ENCODE measurements around the gene GHRL.
"Not testable (repeated sequence)": the region's sequence is repeated elsewhere in the genome, so short reads cannot be mapped to it uniquely, and the experiment has no call there.

GHRL gene

DNA sequence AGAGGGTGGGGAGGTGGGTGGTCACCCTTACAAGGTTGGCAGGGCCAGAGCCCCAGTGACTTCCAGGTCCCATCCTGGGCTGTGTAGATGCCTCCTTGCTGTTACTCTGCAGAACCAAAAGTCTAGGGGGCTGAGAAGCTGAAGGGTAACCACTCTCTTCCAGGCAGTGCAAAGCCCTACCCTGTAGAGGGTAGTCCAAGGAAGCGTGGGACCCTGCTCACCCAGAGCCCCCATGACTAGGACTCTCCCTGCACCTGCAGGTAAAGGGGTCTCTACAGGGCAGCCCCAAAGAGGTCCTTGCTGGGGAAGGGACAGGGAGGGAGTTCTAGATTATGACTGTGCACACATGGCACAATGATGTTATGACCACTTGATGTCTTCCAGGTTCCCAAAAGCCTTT, 14.2 kb downstream of the GHRL start:
- DNase-seq (ENCODE audit: low read depth in 1 of 2, low spot score in 1 of 2): no peak

DNA sequence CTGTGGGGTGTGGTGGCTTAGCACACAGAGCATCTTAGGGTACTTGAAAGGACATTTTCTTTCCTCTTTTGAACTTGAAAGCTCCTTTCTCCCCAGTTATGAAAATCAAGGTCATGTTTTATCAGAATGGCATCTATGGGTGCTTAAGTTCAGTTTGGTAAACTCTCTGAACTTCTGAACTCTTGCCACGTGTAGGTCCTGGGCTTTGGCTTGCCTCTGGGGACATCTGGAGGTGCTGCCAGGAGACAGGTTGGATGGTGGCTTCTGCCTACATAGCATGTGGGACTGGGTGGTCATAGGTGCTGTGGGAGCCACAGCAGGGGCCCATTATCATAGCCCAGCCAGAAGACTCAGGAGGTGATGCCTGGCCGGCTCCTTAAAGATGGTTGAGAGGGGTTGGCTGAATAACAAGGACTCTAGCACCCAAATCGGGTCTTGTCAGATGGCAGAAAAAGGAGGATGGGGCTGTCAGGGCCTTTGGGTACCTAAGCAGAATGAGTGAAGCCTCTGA, 15.6 kb downstream of the GHRL start:
- DNase-seq (ENCODE audit: low read depth in 1 of 2, low spot score in 1 of 2): no peak

GRCh38 chr3:10274601-10275000, 18.1 kb downstream of the GHRL start:
- DNase-seq (ENCODE audit: low read depth in 1 of 2, low spot score in 1 of 2): no peak

DNA sequence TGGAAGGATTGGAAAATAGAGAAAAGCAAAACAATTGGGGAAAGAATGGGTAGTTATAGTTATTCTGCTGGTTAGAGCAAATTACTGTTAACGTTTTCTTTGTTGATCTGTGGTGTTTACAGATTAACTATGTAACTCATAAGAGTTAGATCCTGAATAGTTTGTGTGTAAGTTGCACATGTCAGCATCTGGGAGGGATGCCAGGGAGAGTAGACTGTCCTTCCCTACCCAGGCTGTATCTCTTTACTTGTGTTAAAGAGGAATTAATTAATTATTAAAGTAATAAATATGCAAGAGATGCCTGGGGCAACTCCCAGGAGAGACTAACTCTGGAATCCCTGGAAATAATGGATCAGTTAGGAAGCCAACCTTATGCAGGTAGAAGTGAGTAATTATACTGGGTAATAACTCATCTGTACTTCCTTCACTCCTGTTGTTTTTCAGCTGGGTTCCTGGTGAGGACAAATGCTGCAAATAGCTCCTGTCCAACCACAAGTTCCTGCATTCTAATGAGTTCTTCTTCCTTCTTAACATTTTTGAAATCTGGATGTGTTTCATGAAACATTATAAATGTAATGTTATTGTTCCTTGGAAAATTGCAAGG, 18.9 kb downstream of the GHRL start:
- DNase-seq (ENCODE audit: low read depth in 1 of 2, low spot score in 1 of 2): no peak

- DNase-seq (ENCODE audit: low read depth in 1 of 2, low spot score in 1 of 2): no peak
Measured at GRCh38 chr3:10272977-10273376, 19.8 kb downstream of the GHRL start.

DNA sequence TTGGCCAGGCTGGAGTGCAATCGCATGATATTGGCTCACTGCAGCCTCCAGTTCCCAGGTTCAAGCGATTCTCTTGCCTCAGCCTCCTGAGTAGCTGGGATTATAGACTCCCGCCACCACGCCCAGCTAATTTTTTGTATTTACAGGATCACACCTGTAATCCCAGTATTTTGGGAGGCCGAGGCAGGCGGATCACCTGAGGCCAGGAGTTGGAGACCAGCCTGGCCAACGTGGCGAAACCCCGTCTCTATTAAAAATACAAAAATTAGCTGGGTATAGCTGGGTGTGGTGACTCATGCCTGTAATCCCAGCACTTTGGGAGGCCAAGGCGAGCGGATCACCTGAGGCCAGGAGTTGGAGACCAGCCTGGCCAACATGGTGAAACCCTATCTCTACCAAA, 20.3 kb downstream of the GHRL start:
- DNase-seq (ENCODE audit: low read depth in 1 of 2, low spot score in 1 of 2): not testable (repeated sequence)

DNA sequence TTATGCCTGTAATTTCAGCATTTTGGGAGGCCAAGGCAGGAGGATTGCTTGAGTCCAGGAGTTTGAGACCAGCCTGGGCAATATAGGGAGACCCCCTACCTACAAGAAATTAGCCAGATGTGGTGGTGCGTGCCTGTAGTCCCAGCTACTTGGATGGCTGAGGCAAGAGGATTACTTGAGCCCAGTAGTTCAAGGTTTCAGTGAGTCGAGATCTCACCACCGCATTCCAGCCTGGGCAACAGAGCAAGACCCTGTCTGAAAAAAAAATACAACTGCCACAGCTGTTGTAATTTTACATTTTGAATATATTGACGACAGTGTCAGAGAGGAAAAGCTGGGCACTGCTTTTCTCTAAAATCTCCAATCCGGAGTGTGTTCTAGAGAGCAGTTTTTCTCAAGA, 23.3 kb downstream of the GHRL start:
- DNase-seq (ENCODE audit: low read depth in 1 of 2, low spot score in 1 of 2): no peak

- no peak for DNase-seq (ENCODE audit: low read depth in 1 of 2, low spot score in 1 of 2)
Measured at GRCh38 chr3:10268930-10269329, 23.8 kb downstream of the GHRL start.

GRCh38 chr3:10268116-10268515, 24.6 kb downstream of the GHRL start:
- DNase-seq (ENCODE audit: low read depth in 1 of 2, low spot score in 1 of 2): no peak

GRCh38 chr3:10266936-10267335, 25.8 kb downstream of the GHRL start:
- not testable (repeated sequence) for DNase-seq (ENCODE audit: low read depth in 1 of 2, low spot score in 1 of 2)

DNA sequence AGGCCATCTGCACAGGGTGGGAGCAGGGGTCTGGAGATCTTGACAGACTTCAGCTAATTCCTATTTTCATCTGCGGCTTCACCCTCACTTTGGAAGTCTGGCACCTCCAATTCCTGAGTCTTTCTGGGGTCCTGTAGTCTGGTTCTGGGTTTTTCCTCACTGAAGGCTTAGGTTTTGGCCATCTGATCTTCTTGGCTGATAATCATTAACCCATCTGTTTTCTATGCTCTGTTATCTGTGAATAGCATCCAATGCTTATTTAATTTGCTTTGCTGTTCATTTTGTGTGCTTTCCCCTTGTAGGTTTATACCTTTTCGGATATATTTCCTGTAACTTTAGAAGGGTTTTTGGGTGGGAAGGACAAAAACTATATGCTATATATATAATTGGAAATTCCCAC, 26.9 kb downstream of the GHRL start:
- no peak for DNase-seq (ENCODE audit: low read depth in 1 of 2, low spot score in 1 of 2)

- peak; percentile 39 to 58 for DNase-seq (ENCODE audit: low read depth in 1 of 2, low spot score in 1 of 2)
Measured at GRCh38 chr3:10263646-10264363, 28.9 kb downstream of the GHRL start.

GRCh38 chr3:10262027-10262426, 30.7 kb downstream of the GHRL start:
- DNase-seq (ENCODE audit: low read depth in 1 of 2, low spot score in 1 of 2): no peak

- DNase-seq (ENCODE audit: low read depth in 1 of 2, low spot score in 1 of 2): no peak
Measured at GRCh38 chr3:10260211-10260701, 32.5 kb downstream of the GHRL start.

DNA sequence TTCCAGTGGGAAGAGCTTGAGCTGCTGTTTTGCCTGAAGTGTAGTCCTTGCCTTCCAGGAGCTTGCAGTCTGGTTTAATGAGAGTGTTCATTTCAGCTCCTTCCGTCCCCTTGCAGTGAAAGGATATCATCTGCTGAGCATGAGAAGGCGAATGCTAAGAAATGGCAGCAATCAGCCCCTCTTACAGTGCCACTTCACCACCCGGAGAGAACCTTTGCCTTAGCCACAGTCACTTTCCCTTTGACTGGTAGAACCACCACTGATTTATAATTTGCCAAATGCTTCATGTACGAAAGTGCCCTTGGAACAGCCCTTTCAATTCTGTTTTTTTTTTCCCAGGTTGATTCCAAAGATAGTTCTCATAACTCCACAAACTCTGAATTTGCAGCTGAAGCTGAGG, 32.9 kb downstream of the GHRL start:
- no peak for DNase-seq (ENCODE audit: low read depth in 1 of 2, low spot score in 1 of 2)

- DNase-seq (ENCODE audit: low read depth in 1 of 2, low spot score in 1 of 2): no peak
Measured at GRCh38 chr3:10259036-10259435, 33.7 kb downstream of the GHRL start.

DNA sequence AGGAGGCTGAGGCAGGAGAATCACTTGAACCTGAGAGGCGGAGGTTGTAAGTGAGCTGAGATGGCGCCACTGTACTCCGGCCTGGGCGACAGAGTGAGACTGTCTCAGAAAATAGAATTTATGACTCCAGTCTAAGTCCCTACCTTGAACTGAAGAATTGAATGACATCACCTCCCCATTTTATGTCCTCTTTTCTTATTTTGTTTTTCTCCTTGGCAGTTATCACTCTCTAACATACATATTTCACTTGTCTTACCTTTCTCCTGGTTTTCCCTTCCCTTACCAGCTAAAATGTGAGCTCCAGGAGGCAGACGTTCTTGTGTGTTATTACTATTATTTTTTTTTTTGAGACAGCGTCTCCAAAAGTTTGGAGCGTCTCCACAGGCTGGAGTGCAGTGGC, 36.9 kb downstream of the GHRL start:
- no peak for DNase-seq (ENCODE audit: low read depth in 1 of 2, low spot score in 1 of 2)

DNA sequence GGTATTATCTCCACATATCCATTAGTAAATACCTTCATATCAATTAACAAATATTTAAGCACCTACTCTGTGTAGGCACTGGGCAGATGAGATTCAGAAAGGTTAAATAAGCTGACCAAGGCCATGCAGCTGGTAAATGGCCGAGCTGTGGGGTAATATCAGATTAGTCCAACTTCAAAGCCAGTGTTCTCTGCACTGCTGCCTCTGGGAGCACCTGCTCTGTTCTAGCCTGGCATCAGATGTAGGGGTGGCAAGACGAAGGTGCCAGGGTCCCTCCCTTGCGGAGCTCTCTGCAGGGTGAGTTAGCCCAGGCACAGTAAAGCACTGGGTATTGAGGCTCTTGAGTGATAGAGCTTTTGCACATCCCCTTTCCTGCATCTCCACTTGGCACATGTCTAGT, 39.0 kb downstream of the GHRL start:
- no peak for DNase-seq (ENCODE audit: low read depth in 1 of 2, low spot score in 1 of 2)

GRCh38 chr3:10251006-10251405, 41.7 kb downstream of the GHRL start:
- no peak for DNase-seq (ENCODE audit: low read depth in 1 of 2, low spot score in 1 of 2)

DNA sequence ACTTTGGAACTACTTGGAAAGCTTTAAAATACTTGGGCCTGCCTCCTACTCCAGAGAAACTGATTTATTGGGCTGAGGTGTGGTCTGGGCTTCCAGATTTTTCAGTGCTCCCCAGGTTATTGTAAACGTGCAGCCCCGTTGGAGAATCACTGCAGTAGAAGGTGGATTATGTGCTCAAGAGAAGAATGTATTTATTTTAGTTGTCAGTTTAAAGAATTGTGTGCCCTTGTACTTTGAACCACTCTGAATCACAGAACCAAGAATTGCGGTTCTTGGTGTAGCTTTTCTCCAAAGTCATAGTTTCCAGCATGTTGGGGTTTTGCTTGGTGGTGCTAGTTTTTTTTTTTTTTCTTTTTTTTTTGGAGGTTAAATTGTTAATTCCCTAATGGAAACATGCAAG, 42.9 kb downstream of the GHRL start:
- no peak for DNase-seq (ENCODE audit: low read depth in 1 of 2, low spot score in 1 of 2)

- DNase-seq (ENCODE audit: low read depth in 1 of 2, low spot score in 1 of 2): peak; percentile 19 to 35
Measured at GRCh38 chr3:10248984-10249748, 43.6 kb downstream of the GHRL start.

All from stimulated activated CD4-positive, alpha-beta T cell treated with anti-CD3 and anti-CD28 coated beads, Interleukin-15, amount 100 ng/mL, for 1 hour (primary cell).